Neuronal stem cell (in vitro differentiated cells): ENCODE results near the gene TMEM244.
"Not testable (repeated sequence)": the region's sequence is repeated elsewhere in the genome, so short reads cannot be mapped to it uniquely, and the experiment has no call there.

ENCODE experiments used
- DNase-seq: peaks from one replicate; pipeline ENCODE4 v3.0.0-alpha.2; 2013; ENCODE audit warnings: low spot score
- H2AFZ ChIP-seq: one replicate; pipeline ENCODE4 v1.6.1; 2013; ENCODE audit warnings: mild to moderate bottlenecking, low read length, inconsistent platforms
- H2AK5ac ChIP-seq: 2 replicates; pipeline ENCODE4 v1.6.1; 2013; ENCODE audit warnings: low read depth, mild to moderate bottlenecking, inconsistent platforms, low read length, moderate library complexity, mixed read lengths
- H2BK120ac ChIP-seq: 2 replicates; pipeline ENCODE4 v1.6.1; 2013; ENCODE audit warnings: low read depth, mild to moderate bottlenecking, inconsistent platforms, low read length, moderate library complexity, mixed read lengths
- H2BK12ac ChIP-seq: one replicate; pipeline ENCODE4 v1.6.1; 2013; ENCODE audit warnings: low read length, inconsistent platforms
- H2BK15ac ChIP-seq: 2 replicates; pipeline ENCODE4 v1.6.1; 2013; ENCODE audit warnings: mild to moderate bottlenecking, low read length, inconsistent platforms, mixed read lengths
- H2BK5ac ChIP-seq: one replicate; pipeline ENCODE4 v1.6.1; 2013; ENCODE audit warnings: inconsistent platforms, mild to moderate bottlenecking, low read length, moderate library complexity
- H3K14ac ChIP-seq: one replicate; pipeline ENCODE4 v1.6.1; 2013; ENCODE audit warnings: low read length, inconsistent platforms
- H3K18ac ChIP-seq: 2 replicates; pipeline ENCODE4 v1.6.1; 2013; ENCODE audit warnings: low read length, inconsistent platforms
- H3K23ac ChIP-seq: 2 replicates; pipeline ENCODE4 v1.6.1; 2013; ENCODE audit warnings: low read depth, mild to moderate bottlenecking, mixed read lengths, low read length, inconsistent platforms; ENCODE audit not compliant: poor library complexity
- H3K27ac ChIP-seq: replicated peaks from 3 replicates; pipeline ENCODE4 v1.5.1; 2013; ENCODE audit warnings: low read length, inconsistent platforms
- H3K27me3 ChIP-seq, 3 experiments: 2 replicates each; pipeline ENCODE4 v1.6.1; 2013; ENCODE audit warnings: low read length in 3 of 3, mild to moderate bottlenecking in 2 of 3, inconsistent platforms in 1 of 3, low read depth in 1 of 3, mixed read lengths in 1 of 3, moderate library complexity in 1 of 3; ENCODE audit not compliant: control insufficient read depth in 3 of 3, insufficient read depth in 3 of 3
- H3K36me3 ChIP-seq, 2 donors: replicated peaks in 1 of 2; 2 replicates each; pipeline ENCODE4 v1.6.1; 2013; ENCODE audit warnings: low read length in 2 of 2; ENCODE audit not compliant: control insufficient read depth in 2 of 2, insufficient read depth in 2 of 2
- H3K4ac ChIP-seq: 2 replicates; pipeline ENCODE4 v1.6.1; 2013; ENCODE audit warnings: inconsistent platforms, mild to moderate bottlenecking, low read length, moderate library complexity
- H3K4me1 ChIP-seq, 2 donors: 1 replicate in 1 of 2; 2 replicates in 1 of 2; pipeline ENCODE4 v1.6.1; 2013; ENCODE audit warnings: low read length in 2 of 2, low read depth in 1 of 2; ENCODE audit not compliant: control insufficient read depth in 2 of 2, insufficient read depth in 1 of 2
- H3K4me2 ChIP-seq: one replicate; pipeline ENCODE4 v1.6.1; 2013; ENCODE audit warnings: mild to moderate bottlenecking, low read length, inconsistent platforms; ENCODE audit not compliant: insufficient read depth, poor library complexity, severe bottlenecking
- H3K4me3 ChIP-seq, 2 donors: 2 replicates each; pipeline ENCODE4 v1.5.1; 2013; ENCODE audit warnings: low read length in 2 of 2, mild to moderate bottlenecking in 2 of 2, inconsistent platforms in 1 of 2, moderate library complexity in 1 of 2
- H3K79me1 ChIP-seq: one replicate; pipeline ENCODE4 v1.6.1; 2013; ENCODE audit warnings: low read depth, mild to moderate bottlenecking, inconsistent platforms, low read length, moderate library complexity
- H3K9ac ChIP-seq: one replicate; pipeline ENCODE4 v1.6.1; 2013; ENCODE audit warnings: mild to moderate bottlenecking, low read depth, low read length, inconsistent platforms; ENCODE audit not compliant: poor library complexity
- H3K9me3 ChIP-seq, 2 donors: replicated peaks in 1 of 2; 2 replicates each; pipeline versions ENCODE3 to v1.6.1; 2013; ENCODE audit warnings: low read length in 2 of 2, mild to moderate bottlenecking in 2 of 2, inconsistent platforms in 1 of 2, low read depth in 1 of 2, mixed read lengths in 1 of 2, moderate library complexity in 1 of 2; ENCODE audit not compliant: control insufficient read depth in 2 of 2, insufficient read depth in 1 of 2
- H4K8ac ChIP-seq: one replicate; pipeline ENCODE4 v1.6.1; 2013; ENCODE audit warnings: low read depth, mild to moderate bottlenecking, inconsistent platforms, low read length, moderate library complexity
- H4K91ac ChIP-seq: one replicate; pipeline ENCODE4 v1.6.1; 2013; ENCODE audit warnings: low read length, low read depth, mild to moderate bottlenecking, inconsistent platforms; ENCODE audit not compliant: poor library complexity
- WGBS, 2 donors: extraction: QIAGEN DNeasy Blood & Tissue Kit; methylation state at CpG; one replicate each; pipeline ENCODE4 v1.1.7; 2013; ENCODE audit warnings: missing lambda C conversion rate in 2 of 2, mixed read lengths in 1 of 2; ENCODE audit not compliant: insufficient read length in 2 of 2, insufficient replicate concordance in 1 of 2; ENCODE audit errors: extremely low coverage in 2 of 2; 5-methylcytosine and 5-hydroxymethylcytosine counted together

The TMEM244 gene

DNA sequence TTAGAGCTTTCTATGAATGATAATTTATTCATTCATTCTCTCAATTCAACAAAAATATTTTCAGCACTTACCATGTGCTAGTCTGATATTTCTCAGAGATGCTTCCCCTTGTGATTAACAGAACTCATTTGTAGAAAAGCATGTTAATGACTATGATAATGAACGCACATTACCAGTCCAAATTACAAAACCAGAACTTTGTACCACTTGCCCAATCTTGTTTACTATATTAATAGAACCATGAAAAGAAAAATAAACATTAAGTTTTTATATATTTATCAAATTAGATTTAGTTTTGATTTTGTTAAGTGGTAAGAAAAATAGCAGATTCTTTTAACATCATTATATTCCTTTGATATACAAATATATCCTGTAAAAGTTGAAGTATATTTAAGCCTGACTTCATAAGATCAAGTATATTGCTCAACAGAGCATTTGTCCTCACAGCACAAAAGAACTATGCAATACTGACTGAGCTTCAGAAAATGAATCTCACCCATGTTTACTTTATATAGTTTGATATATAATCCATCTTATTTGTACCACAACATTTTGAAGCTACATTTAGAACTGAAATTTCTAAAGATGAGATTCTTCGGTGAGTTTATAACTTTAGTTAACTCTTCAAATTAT lies 48.9 kb downstream of the TMEM244 start:
- H2BK12ac ChIP-seq, result no peak overlapping the region
- H3K27ac ChIP-seq, result no peak overlapping the region

DNA sequence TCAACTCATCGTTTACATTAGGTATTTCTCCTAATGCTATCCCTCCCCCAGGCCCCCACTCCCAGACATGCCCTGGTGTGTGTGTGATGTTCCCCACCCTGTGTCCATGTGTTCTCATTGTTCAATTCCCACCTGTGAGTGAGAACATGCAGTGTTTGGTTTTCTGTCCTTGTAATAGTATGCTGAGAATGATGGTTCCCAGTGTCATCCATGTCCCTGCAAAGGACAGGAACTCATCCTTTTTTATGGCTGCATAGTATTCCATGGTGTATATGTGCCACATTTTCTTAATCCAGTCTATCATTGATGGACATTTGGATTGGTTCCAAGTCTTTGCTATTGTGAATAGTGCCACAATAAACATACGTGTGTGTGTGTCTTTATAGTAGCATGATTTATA lies 54.0 kb downstream of the TMEM244 start:
- not testable (repeated sequence) for H4K8ac ChIP-seq, DNase-seq, H3K14ac ChIP-seq, H3K4me2 ChIP-seq, H3K18ac ChIP-seq, H2AFZ ChIP-seq, H2AK5ac ChIP-seq, H3K27ac ChIP-seq, H3K9me3 ChIP-seq, H2BK120ac ChIP-seq, H2BK15ac ChIP-seq, H3K36me3 ChIP-seq, H3K23ac ChIP-seq, H4K91ac ChIP-seq, H2BK5ac ChIP-seq, H3K27me3 ChIP-seq, H3K79me1 ChIP-seq, H3K4me3 ChIP-seq, H3K4me1 ChIP-seq, H3K9ac ChIP-seq, H2BK12ac ChIP-seq, H3K4ac ChIP-seq
- no CpG with 5 or more reads among the region's 2 CpGs for WGBS, 2 donors

More for the DNA sequence above, 48.9 kb downstream of the TMEM244 start:
- no peak for DNase-seq
- Histone ChIP-seq H3K18ac (no peak overlapping the region), H3K4me1 (no peaks in the 10 kb centered on the region), H2AFZ (no peak overlapping the region), H3K4me2 (no peak overlapping the region), H3K79me1 (no peaks in the 10 kb centered on the region), H3K9me3 (no peaks in the 10 kb centered on the region), H3K36me3 (no peaks in the 10 kb centered on the region), H4K91ac (no peak overlapping the region), H3K27me3 (no peaks in the 10 kb centered on the region), H3K14ac (no peak overlapping the region), H3K4ac (no peak overlapping the region), H3K4me3 (no peak overlapping the region), H4K8ac (no peak overlapping the region), H2BK15ac (no peak overlapping the region), H2AK5ac (no peak overlapping the region), H3K9ac (no peak overlapping the region), H3K23ac (no peak overlapping the region), H2BK120ac (no peak overlapping the region), H2BK5ac (no peak overlapping the region)
- WGBS, 2 donors, result no CpG with 5 or more reads among the region's 2 CpGs

DNA sequence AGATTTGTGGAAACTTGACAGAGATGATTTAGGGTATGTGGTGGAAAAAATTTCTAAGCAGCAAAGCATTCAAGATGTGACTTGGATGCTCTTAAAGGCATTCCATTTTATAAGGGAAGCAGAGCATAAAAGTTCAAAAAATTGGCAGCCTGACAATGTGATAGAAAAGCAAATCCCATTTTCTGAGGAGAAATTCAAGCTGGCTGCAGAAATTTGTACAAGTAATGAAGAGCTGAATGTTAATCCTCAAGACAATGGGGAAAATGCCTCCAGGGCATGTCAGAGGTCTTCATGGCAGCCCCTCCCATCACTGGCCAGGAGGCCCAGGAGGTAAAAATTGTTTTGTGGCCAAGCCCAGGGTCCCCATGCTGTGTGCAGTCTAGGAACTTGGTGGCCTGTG lies 58.2 kb downstream of the TMEM244 start:
- not testable (repeated sequence) for H3K79me1 ChIP-seq, H3K4me3 ChIP-seq, H3K27me3 ChIP-seq, H2BK12ac ChIP-seq, H3K18ac ChIP-seq, H3K4ac ChIP-seq, H2AFZ ChIP-seq, H2BK120ac ChIP-seq, H3K36me3 ChIP-seq, H3K9ac ChIP-seq, H3K23ac ChIP-seq, H3K4me2 ChIP-seq, H2AK5ac ChIP-seq, H3K9me3 ChIP-seq, H4K91ac ChIP-seq, DNase-seq, H3K27ac ChIP-seq, H4K8ac ChIP-seq, H2BK15ac ChIP-seq, H3K4me1 ChIP-seq, H2BK5ac ChIP-seq, H3K14ac ChIP-seq

DNA sequence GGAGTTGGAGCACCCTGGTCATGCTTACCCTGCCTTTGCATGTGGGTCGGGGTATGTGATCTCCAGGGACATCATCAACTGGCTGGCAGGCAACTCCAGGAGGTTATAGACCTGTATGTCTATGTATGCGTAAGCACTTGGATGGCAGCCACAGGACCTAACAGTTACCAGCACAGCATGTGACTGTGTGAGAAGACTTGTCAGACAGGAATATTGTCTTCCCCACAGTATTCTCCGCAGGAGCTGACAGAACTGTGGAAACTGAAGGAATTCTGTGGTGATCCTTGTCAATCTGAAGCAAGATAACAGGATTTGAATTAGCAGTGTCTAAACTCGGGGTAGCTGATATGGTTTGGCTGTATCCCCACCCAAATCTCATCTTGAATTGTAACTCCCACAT lies 59.2 kb downstream of the TMEM244 start:
- Histone ChIP-seq H2BK15ac (no peak overlapping the region), H3K27me3 (no peaks in the 10 kb centered on the region), H3K9me3 (no peaks in the 10 kb centered on the region), H3K4me1 (no peaks in the 10 kb centered on the region), H3K14ac (no peak overlapping the region), H2BK12ac (no peak overlapping the region), H4K8ac (no peak overlapping the region), H3K23ac (no peak overlapping the region), H3K4ac (no peak overlapping the region), H3K9ac (no peak overlapping the region), H3K79me1 (no peaks in the 10 kb centered on the region), H2AFZ (no peak overlapping the region), H3K18ac (no peak overlapping the region), H4K91ac (no peak overlapping the region), H3K27ac (no peak overlapping the region), H2BK5ac (no peak overlapping the region), H3K4me2 (no peak overlapping the region), H3K4me3 (no peak overlapping the region), H3K36me3 (no peaks in the 10 kb centered on the region), H2BK120ac (no peak overlapping the region), H2AK5ac (no peak overlapping the region)
- no CpG with 5 or more reads among the region's 4 CpGs for WGBS, 2 donors
- DNase-seq, result no peak
